NB4 (cell line): ENCODE data around the gene PCBP4.
"Not testable (repeated sequence)": the region's sequence is repeated elsewhere in the genome, so short reads cannot be mapped to it uniquely, and the experiment has no call there.

Source experiments
- DNase-seq: peaks from one replicate; pipeline ENCODE4 v3.0.0; 2010; ENCODE audit warnings: low read depth
- H3K4me3 ChIP-seq: one replicate; pipeline ENCODE4 v1.5.1; 2011; ENCODE audit warnings: mild to moderate bottlenecking, low read depth, low read length, moderate library complexity
- CTCF ChIP-seq: IDR thresholded peaks from one replicate; pipeline ENCODE4 v1.5.1; 2012; ENCODE audit warnings: low read depth, low read length
- MAX ChIP-seq: IDR thresholded peaks from 2 replicates; pipeline ENCODE4 v1.6.1; 2011; ENCODE audit warnings: low read depth, low read length
- MYC ChIP-seq: IDR thresholded peaks from 2 replicates; pipeline ENCODE4 v1.6.1; 2011; ENCODE audit warnings: low read depth, low read length
- POLR2A ChIP-seq: IDR thresholded peaks from 2 replicates; pipeline ENCODE4 v1.6.1; 2011; ENCODE audit warnings: mild to moderate bottlenecking; ENCODE audit not compliant: insufficient read length; ENCODE audit errors: extremely low read depth

The PCBP4 gene

GRCh38 chr3:51929420-51930003 is 37.7 kb downstream of the PCBP4 start:
- no peak for TF ChIP-seq CTCF
- no peak for TF ChIP-seq POLR2A
- no peak for TF ChIP-seq MAX
- no peak for TF ChIP-seq MYC
- no peak overlapping the region for H3K4me3 ChIP-seq
- DNase-seq, result peak; percentile 57

- not testable (repeated sequence) for DNase-seq, H3K4me3 ChIP-seq
Observed at GRCh38 chr3:51928981-51929380, 38.3 kb downstream of the PCBP4 start.

- DNase-seq, result no peak
- no peak overlapping the region for H3K4me3 ChIP-seq
- TF ChIP-seq MAX (no peak), POLR2A (no peak), CTCF (no peak), MYC (no peak)
Observed at GRCh38 chr3:51928438-51928837, 38.8 kb downstream of the PCBP4 start.

- no peak for DNase-seq
- no peak overlapping the region for H3K4me3 ChIP-seq
- no peak for TF ChIP-seq POLR2A
- TF ChIP-seq CTCF, result no peak
- no peak for TF ChIP-seq MYC
- no peak for TF ChIP-seq MAX
Observed at GRCh38 chr3:51927061-51927977, 39.9 kb downstream of the PCBP4 start.

GRCh38 chr3:51921081-51921578 is 46.1 kb downstream of the PCBP4 start:
- no peak overlapping the region for H3K4me3 ChIP-seq
- no peak for DNase-seq
- TF ChIP-seq POLR2A (no peak), MAX (no peak), MYC (no peak), CTCF (no peak)

GRCh38 chr3:51916418-51916817 is 50.8 kb downstream of the PCBP4 start:
- TF ChIP-seq CTCF (no peak), POLR2A (no peak), MYC (no peak), MAX (no peak)
- DNase-seq, result no peak
- H3K4me3 ChIP-seq, result no peak overlapping the region
